ENCODE measurements around the gene ASB10. TPM values are rescaled to one million over a fixed set of nuclear protein-coding genes. Genes with fewer than 3 reads are reported as not detected.

Gene ASB10
- total and polyA plus RNA-seq, 4 donors: not detected

- no peak for TF ChIP-seq CTCF (IDR thresholded peaks at IDR 0.05; ENCODE audit: low read depth, low read length, missing input control)
- TF ChIP-seq NR2F2 (IDR thresholded peaks at IDR 0.05): no peak
- TF ChIP-seq EGR1 (IDR thresholded peaks at IDR 0.05; ENCODE audit: low read depth in 2 of 2): no peak
- no peak for TF ChIP-seq SP1 (IDR thresholded peaks at IDR 0.05)
- no peak for TF ChIP-seq HNF4G (IDR thresholded peaks at IDR 0.05)
Observed at GRCh38 chr7:151229249-151229648, 42.2 kb upstream of the ASB10 start (continued).

- H3K4me3 ChIP-seq (ENCODE audit: low read depth in 1 of 3, low read length in 3 of 3): peak overlapping the region in 2 of 3 donors; percentile 54 to 95
- 75% methylated on average over 10 of the region's 10 CpGs for WGBS
- DNase-seq (ENCODE audit: low spot score): no peak
Observed at GRCh38 chr7:151228024-151228866, 41.2 kb upstream of the ASB10 start.

More at GRCh38 chr7:151228024-151228866, 41.2 kb upstream of the ASB10 start:
- H3K27ac ChIP-seq (ENCODE audit: low read depth in 1 of 2, low read length in 2 of 2): peak overlapping the region in 1 of 2 donors; percentile 60
- H3K36me3 ChIP-seq (ENCODE audit: control insufficient read depth in 4 of 4, insufficient read depth in 3 of 4, low read depth in 1 of 4, low read length in 3 of 4): peaks cover 3 to 16% (median 11%) of the 10 kb centered on the region in 4 donors
- TF ChIP-seq FOXA1 (IDR thresholded peaks at IDR 0.05) (no peak), REST (IDR thresholded peaks at IDR 0.05) (no peak), FOXA2 (IDR thresholded peaks at IDR 0.05) (no peak), NR2F2 (IDR thresholded peaks at IDR 0.05) (no peak), ZBTB33 (IDR thresholded peaks at IDR 0.05) (no peak), RAD21 (IDR thresholded peaks at IDR 0.05) (no peak)
- peak overlapping the region in 1 of 2 donors; percentile 73 for H3K9ac ChIP-seq (ENCODE audit: low read depth in 1 of 2, low read length in 2 of 2)
- no peaks in the 10 kb centered on the region for H3K9me3 ChIP-seq (ENCODE audit: control insufficient read depth in 4 of 4, low read length in 3 of 4)
- H3K4me1 ChIP-seq (ENCODE audit: control insufficient read depth in 4 of 4, insufficient read depth in 4 of 4, low read length in 3 of 4): peaks cover 0 to 39% (median 27%) of the 10 kb centered on the region in 4 donors
- no peaks in the 10 kb centered on the region for H3K27me3 ChIP-seq (ENCODE audit: control insufficient read depth in 4 of 4, insufficient read depth in 4 of 4, low read length in 3 of 4)

Measured in liver (tissue), 9 donors.